ENCODE results near the gene ITGB4.
"Not testable (repeated sequence)": the region's sequence is repeated elsewhere in the genome, so short reads cannot be mapped to it uniquely, and the experiment has no call there.

ITGB4 gene

GRCh38 chr17:75773808-75774470, 52.7 kb downstream of the ITGB4 start:
- TF ChIP-seq, protein P1, sequence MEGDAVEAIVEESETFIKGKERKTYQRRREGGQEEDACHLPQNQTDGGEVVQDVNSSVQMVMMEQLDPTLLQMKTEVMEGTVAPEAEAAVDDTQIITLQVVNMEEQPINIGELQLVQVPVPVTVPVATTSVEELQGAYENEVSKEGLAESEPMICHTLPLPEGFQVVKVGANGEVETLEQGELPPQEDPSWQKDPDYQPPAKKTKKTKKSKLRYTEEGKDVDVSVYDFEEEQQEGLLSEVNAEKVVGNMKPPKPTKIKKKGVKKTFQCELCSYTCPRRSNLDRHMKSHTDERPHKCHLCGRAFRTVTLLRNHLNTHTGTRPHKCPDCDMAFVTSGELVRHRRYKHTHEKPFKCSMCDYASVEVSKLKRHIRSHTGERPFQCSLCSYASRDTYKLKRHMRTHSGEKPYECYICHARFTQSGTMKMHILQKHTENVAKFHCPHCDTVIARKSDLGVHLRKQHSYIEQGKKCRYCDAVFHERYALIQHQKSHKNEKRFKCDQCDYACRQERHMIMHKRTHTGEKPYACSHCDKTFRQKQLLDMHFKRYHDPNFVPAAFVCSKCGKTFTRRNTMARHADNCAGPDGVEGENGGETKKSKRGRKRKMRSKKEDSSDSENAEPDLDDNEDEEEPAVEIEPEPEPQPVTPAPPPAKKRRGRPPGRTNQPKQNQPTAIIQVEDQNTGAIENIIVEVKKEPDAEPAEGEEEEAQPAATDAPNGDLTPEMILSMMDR (conservative IDR thresholded peaks at IDR 0.05; ENCODE audit: low read length): no peak
- no peak overlapping the region for H3K4me3 ChIP-seq (ENCODE audit: low read length)
- DNase-seq (ENCODE audit: low read depth): no peak

DNA sequence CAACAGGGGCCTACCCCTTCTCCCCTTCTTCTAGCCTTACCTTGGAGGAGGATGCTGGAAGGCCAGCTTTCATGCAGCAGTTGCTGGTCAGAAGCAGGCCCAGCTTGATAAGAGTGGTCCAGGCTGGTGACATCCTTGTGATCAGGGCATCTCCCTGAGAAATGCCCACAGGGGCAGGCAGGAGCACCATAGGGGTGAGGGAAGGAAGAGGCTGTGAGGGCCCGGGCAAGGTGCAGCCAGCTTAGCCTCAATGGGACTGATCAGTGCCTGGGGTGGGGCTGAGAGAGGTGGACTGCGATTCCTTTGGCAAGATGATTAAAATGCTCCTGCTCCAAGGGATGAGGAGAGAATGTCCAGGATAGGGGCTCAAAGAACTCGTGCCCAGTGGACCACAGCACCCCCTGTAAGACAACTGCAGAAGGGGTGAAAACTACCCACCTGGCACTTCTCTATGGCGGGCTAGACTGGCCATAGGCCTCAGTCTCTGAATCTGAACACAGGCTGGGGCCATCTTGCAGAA, 53.3 kb downstream of the ITGB4 start:
- no peak overlapping the region for H3K4me3 ChIP-seq (ENCODE audit: low read length)
- DNase-seq (ENCODE audit: low read depth): no peak
- TF ChIP-seq, protein P1 (conservative IDR thresholded peaks at IDR 0.05; ENCODE audit: low read length): no peak

GRCh38 chr17:75774991-75775668, 53.9 kb downstream of the ITGB4 start:
- TF ChIP-seq, protein P1 (conservative IDR thresholded peaks at IDR 0.05; ENCODE audit: low read length): no peak
- DNase-seq (ENCODE audit: low read depth): peak; percentile 33
- no peak overlapping the region for H3K4me3 ChIP-seq (ENCODE audit: low read length)

GRCh38 chr17:75776386-75777295, 55.4 kb downstream of the ITGB4 start:
- H3K4me3 ChIP-seq (ENCODE audit: low read length): peak overlapping the region; percentile 91
- TF ChIP-seq, protein P1 (conservative IDR thresholded peaks at IDR 0.05; ENCODE audit: low read length): no peak
- DNase-seq (ENCODE audit: low read depth): peak; percentile 31

- no peak for DNase-seq (ENCODE audit: low read depth)
- TF ChIP-seq, protein P1 (conservative IDR thresholded peaks at IDR 0.05; ENCODE audit: low read length): no peak
- peak overlapping the region; percentile 91 for H3K4me3 ChIP-seq (ENCODE audit: low read length)
Observed at GRCh38 chr17:75777296-75777922, 56.1 kb downstream of the ITGB4 start.

DNA sequence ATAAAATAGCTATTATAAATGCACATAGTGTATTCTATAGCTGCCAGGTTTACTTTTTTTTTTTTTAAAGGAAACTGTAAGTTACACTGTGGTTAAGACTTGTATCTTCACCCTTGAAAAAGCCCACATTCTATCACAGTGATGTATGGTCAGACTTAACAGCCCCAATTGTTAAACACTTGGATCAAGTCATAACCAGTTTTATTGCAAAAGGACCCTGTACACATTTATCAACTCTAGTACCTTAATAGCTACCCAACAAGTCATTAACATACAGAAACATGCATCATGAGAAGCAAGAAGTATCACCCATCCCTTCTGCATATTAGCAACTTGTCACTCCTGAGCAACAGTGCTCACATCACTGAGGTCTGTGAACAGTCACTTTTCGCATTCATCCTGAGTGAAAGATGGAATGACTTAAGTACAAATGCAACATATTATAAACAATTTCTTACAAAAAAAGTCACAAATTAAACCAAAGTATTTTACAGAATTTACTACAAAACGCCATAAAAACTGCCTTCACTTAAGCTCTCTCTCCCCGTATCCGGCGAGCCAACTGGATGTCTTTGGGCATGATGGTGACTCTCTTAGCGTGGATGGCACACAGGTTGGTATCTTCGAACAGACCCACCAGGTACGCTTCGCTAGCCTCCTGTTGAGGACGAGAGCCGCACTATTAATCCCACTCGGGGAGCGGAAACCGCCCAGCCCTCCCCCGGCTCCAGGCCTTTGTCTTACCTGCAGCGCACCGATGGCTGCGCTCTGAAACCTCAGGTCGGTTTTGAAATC, 57.0 kb downstream of the ITGB4 start:
- not testable (repeated sequence) for DNase-seq (ENCODE audit: low read depth)
- H3K4me3 ChIP-seq (ENCODE audit: low read length): peak overlapping the region; percentile 91
